Erythroblast (primary cell): ENCODE results near the gene SLC2A10.

Source experiments
- GATA1 ChIP-seq: IDR thresholded peaks from 2 replicates; pipeline ENCODE4 v1.6.1; 2011; ENCODE audit warnings: low read depth, mild to moderate bottlenecking, control low read depth, low read length, moderate library complexity
- POLR2A ChIP-seq: IDR thresholded peaks from 2 replicates; pipeline ENCODE4 v1.6.1; 2011; ENCODE audit warnings: mild to moderate bottlenecking, low read length

- no peak for TF ChIP-seq POLR2A
- TF ChIP-seq GATA1 = no peak
These were observed 28.2 kb upstream of the SLC2A10 start for GRCh38 chr20:46681032-46681854.
